ENCODE measurements around the gene ARFGAP1.

ARFGAP1 gene

DNA sequence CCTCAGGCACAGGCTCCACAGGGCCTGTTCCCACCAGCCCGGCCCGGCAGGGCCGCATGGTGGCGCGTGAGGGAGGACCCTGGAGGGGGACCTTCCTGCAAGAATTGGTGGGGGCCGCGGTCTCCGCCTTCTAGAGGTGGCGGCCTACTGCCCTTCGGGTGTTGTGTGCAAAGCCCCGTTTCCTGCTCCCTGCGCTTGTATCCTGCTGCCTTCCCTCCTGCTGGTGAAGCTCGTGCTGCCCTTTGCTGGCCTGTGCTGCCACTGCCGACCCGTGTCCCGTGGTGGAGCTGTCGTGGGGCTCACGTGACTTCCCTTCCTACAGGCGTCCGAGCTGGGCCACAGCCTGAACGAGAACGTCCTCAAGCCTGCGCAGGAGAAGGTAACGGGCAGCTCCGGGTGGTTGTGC lies 11.9 kb downstream of the ARFGAP1 start:
- in situ Hi-C loops (cut with HindIII; ENCODE audit: low sequenced_read_pairs): no loop called here
- TF ChIP-seq, protein P1, sequence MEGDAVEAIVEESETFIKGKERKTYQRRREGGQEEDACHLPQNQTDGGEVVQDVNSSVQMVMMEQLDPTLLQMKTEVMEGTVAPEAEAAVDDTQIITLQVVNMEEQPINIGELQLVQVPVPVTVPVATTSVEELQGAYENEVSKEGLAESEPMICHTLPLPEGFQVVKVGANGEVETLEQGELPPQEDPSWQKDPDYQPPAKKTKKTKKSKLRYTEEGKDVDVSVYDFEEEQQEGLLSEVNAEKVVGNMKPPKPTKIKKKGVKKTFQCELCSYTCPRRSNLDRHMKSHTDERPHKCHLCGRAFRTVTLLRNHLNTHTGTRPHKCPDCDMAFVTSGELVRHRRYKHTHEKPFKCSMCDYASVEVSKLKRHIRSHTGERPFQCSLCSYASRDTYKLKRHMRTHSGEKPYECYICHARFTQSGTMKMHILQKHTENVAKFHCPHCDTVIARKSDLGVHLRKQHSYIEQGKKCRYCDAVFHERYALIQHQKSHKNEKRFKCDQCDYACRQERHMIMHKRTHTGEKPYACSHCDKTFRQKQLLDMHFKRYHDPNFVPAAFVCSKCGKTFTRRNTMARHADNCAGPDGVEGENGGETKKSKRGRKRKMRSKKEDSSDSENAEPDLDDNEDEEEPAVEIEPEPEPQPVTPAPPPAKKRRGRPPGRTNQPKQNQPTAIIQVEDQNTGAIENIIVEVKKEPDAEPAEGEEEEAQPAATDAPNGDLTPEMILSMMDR (IDR thresholded peaks at IDR 0.05; ENCODE audit: low read depth, low read length): no peak
- H3K4me3 ChIP-seq (ENCODE audit: low read depth, low read length): no peak overlapping the region
- DNase-seq (ENCODE audit: low read depth, low spot score): no peak

DNA sequence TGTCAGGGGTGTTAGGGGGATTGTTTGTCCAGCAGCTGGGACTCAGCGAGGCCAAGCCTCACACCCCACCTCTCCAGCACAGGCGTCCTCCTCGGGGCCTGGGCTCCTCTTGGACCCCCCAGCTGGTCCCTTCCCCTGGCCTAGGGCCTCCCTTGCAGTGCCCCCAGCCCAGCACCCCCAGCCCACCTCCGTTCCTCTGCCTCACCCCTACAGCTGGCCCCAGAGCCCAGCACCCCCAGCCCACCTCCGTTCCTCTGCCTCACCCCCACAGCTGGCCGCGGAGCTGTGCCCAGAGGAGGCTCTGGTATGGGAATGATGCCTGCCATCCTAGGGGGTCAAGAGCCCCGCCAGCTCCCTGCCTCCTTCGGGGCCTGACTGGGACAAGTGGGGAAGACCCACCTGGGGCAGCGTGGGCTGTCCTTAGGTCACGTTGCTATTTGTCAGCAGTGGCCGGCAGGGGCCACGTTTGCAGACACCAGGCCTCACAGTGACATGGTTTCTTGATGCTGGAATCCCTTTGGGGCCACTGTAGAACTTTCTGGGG lies 12.4 kb downstream of the ARFGAP1 start:
- no peak overlapping the region for H3K4me3 ChIP-seq (ENCODE audit: low read depth, low read length)

DNA sequence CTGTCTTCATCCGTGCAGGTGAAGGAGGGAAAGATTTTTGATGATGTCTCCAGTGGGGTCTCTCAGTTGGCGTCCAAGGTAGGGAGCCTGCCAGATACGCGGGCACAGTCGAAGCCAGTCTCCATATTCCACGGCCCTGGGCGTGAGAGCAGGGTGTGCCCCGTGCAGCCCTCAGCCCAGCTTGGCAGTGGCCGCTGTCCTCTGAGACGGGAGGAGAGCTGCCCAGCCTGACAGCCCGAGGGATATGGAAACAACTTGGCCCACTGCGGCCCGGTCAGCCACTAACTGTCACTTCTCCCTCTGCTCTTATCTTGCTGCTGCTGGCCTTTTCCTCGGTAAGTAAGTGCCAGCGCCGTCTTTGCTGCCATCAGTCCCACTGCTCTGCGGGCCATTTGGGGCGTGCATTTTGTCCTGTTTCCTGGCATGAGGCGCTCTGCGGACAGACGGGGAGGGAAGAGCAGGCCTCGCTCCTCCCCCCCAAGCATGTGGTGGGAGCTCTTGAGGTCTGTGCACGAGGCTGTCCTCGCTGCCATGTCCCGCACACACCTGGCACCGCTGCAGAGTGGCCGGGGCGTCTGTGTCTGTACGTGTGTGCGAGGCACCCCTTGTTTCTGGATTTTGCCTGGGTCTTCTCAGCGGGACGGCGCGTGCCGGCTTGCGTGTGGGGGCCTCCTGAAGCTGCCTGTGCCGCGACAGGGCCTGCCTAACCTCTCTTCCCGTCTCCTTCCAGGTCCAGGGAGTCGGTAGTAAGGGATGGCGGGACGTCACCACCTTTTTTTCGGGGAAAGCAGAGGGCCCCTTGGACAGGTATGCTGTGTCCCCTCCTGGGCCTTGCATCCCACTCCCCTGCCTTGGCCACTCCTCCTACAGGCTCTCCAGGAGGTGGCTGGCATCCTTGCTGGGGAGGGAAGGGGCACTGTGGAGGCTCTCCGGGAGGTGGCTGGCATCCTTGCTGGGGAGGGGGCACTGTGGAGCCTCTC lies 13.3 kb downstream of the ARFGAP1 start:
- no peak for DNase-seq (ENCODE audit: low read depth, low spot score)
- in situ Hi-C loops (cut with HindIII; ENCODE audit: low sequenced_read_pairs): no loop called here
- H3K4me3 ChIP-seq (ENCODE audit: low read depth, low read length): no peak overlapping the region
- TF ChIP-seq, protein P1 (IDR thresholded peaks at IDR 0.05; ENCODE audit: low read depth, low read length): no peak

More for the DNA sequence above, 12.4 kb downstream of the ARFGAP1 start:
- TF ChIP-seq, protein P1 (IDR thresholded peaks at IDR 0.05; ENCODE audit: low read depth, low read length): no peak
- in situ Hi-C loops (cut with HindIII; ENCODE audit: low sequenced_read_pairs): no loop called here
- no peak for DNase-seq (ENCODE audit: low read depth, low spot score)

DNA sequence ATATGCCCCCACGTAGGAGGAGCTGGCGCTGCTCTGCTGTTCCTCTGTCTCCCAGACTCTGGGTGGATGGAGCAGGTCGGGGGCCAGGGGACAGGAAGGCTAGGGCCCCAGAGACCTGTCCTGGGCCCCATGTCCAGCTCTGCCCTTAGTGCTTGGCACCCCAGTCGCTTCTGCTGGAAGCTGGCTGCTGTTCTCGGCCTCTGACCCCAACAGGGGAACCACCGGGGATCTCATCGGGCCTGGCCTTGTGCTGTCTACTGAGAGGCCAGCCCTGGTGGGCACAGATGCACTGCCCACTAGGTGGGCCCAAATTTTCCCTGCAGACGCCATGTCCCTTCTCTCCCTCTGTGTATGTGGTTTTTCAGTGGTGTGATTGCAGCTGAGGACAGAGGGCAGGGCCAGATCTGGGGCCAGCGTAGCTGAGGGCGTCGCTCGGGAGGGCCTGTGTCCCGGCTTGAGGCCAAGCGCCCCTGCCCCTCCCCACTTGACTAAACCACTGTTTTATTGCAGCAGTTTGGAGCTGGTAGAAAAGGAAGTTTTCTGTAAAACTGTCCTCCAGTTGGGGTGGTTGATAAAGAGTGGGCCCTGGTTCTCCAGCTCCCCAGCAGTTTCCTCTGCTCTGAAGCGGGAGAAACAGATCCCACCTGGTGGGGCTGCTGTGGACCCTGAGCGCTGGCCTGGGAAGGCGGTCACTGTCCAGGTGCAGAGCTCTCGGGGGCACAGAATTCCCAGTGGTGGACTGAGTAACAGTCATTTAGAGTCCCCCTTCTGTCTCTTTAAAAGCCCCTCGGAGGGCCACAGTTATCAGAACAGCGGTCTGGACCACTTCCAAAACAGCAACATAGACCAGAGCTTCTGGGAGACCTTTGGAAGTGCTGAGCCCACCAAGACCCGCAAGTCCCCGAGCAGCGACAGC lies 14.4 kb downstream of the ARFGAP1 start:
- TF ChIP-seq, protein P1 (IDR thresholded peaks at IDR 0.05; ENCODE audit: low read depth, low read length): no peak
- no peak overlapping the region for H3K4me3 ChIP-seq (ENCODE audit: low read depth, low read length)
- DNase-seq (ENCODE audit: low read depth, low spot score): no peak
- in situ Hi-C loops (cut with HindIII; ENCODE audit: low sequenced_read_pairs): no loop called here

DNA sequence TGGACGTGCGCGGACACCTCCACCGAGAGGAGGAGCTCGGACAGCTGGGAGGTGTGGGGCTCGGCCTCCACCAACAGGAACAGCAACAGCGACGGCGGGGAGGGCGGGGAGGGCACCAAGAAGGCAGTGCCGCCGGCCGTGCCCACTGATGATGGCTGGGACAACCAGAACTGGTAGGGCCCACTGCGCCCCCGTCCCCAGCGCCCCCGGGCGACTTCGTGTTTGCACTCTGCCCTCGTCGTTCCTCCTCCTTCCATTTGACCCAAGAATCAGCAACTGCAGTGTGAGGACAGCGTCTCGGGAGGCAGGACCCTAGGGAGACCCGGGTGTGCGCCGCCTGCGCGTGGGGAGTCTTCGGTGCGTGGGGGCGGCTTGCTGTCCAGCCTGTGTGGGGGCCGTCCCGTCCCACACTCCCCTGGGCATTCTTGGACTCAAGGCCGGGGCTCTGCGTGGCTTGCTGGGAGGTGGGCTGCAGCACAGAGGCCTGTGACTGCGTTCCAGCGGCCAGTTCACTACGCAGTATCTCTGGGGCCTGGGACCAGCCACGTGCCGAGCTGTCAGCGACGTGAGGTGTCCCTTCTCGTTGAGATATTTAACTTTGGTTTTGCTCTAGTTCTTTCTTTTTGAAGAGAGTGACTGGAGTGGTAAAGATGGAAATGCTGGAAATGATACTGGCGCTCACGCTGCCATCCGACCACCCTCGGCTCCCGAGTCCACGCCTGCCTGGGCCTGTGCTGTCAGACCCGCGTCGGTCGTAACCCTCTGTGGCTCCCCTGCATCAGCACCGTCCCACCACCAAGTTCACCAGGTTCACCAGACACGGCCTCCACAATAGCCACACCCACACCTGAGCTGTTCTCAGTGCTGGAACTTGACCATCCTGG lies 15.3 kb downstream of the ARFGAP1 start:
- TF ChIP-seq, protein P1 (IDR thresholded peaks at IDR 0.05; ENCODE audit: low read depth, low read length): no peak
- H3K4me3 ChIP-seq (ENCODE audit: low read depth, low read length): no peak overlapping the region
- in situ Hi-C loops (cut with HindIII; ENCODE audit: low sequenced_read_pairs): no loop called here
- DNase-seq (ENCODE audit: low read depth, low spot score): no peak
